ENCODE measurements around the gene LTK.
"Not testable (repeated sequence)": the region's sequence is repeated elsewhere in the genome, so short reads cannot be mapped to it uniquely, and the experiment has no call there.

Gene LTK

DNA sequence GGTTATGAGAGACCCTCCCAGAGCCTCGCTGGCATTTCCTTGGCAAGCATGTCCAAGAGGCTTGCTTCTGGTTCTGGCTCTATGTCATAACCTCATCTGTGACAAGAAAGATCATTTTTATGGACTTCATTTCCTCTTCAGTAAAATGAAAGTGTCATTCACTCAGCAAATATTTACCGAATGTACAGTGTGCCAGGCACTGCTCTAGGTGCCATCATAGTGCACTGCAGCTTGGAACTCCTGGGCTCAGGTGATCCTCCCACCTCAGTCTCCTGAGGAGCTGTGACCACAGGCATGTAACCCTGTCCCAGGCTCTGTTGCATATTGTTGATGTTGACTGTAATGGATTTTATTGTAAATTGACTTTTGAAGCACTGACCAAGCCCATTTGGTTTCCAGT lies 38.7 kb downstream of the LTK start:
- Histone ChIP-seq H3K36me3 (ENCODE audit: control insufficient read depth, insufficient read depth, low read length) (peaks cover 50% of the 10 kb centered on the region), H3K27ac (ENCODE audit: low read depth, low read length) (no peak overlapping the region)

DNA sequence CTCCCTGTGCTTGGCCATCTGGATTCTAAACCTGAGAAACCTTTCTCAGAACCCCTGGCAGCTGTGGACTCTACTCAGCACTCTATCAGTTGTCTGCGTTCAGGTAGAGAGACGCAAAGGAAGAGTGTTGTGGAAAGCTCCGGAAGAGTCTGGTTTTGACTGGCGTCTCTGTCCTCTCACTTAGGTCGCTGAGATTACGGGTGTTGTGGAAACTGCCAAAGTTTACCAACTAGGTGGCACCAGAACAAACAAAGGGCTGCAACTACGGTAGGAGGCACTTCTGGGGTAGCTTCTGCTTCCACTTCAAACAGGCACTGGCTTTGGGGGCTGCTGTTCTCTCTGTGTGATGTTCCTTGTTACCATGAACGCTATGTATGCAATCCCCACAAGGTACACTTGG lies 39.2 kb downstream of the LTK start:
- Histone ChIP-seq H3K4me1 (ENCODE audit: control insufficient read depth, insufficient read depth, low read length) (no peaks in the 10 kb centered on the region), H3K9ac (ENCODE audit: low read length) (no peak overlapping the region), H3K27me3 (ENCODE audit: control insufficient read depth, insufficient read depth, low read length) (no peaks in the 10 kb centered on the region), H3K36me3 (ENCODE audit: control insufficient read depth, insufficient read depth, low read length) (peaks cover 49% of the 10 kb centered on the region), H3K4me3 (ENCODE audit: low read length) (no peak overlapping the region), H3K27ac (ENCODE audit: low read depth, low read length) (no peak overlapping the region)

More for the DNA sequence above, 38.7 kb downstream of the LTK start:
- Histone ChIP-seq H3K9ac (ENCODE audit: low read length) (no peak overlapping the region), H3K4me1 (ENCODE audit: control insufficient read depth, insufficient read depth, low read length) (no peaks in the 10 kb centered on the region), H3K4me3 (ENCODE audit: low read length) (no peak overlapping the region), H3K27me3 (ENCODE audit: control insufficient read depth, insufficient read depth, low read length) (no peaks in the 10 kb centered on the region)

DNA sequence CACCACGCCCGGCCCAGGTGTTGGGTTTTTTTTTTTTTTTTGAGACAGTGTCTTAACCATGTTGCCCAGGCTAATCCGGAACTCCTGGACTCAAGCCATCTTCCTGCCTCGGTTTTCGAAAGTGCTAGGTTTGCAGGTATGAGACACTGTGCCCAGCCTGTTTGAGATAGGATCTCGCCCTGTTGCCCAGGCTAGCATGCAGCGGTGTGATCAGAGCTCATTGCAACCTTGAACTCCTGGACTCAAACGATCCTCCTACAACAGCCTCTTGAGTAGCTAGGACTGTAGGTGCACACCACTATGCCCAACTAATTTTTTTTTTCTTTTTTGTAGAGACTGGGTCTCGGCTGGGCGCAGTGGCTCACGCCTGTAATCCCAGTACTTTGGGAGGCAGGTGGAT lies 40.2 kb downstream of the LTK start:
- no peaks in the 10 kb centered on the region for H3K4me1 ChIP-seq (ENCODE audit: control insufficient read depth, insufficient read depth, low read length)
- peaks cover 45% of the 10 kb centered on the region for H3K36me3 ChIP-seq (ENCODE audit: control insufficient read depth, insufficient read depth, low read length)
- no peak overlapping the region for H3K27ac ChIP-seq (ENCODE audit: low read depth, low read length)
- no peak overlapping the region for H3K4me3 ChIP-seq (ENCODE audit: low read length)
- no peaks in the 10 kb centered on the region for H3K27me3 ChIP-seq (ENCODE audit: control insufficient read depth, insufficient read depth, low read length)
- H3K9ac ChIP-seq (ENCODE audit: low read length): no peak overlapping the region

DNA sequence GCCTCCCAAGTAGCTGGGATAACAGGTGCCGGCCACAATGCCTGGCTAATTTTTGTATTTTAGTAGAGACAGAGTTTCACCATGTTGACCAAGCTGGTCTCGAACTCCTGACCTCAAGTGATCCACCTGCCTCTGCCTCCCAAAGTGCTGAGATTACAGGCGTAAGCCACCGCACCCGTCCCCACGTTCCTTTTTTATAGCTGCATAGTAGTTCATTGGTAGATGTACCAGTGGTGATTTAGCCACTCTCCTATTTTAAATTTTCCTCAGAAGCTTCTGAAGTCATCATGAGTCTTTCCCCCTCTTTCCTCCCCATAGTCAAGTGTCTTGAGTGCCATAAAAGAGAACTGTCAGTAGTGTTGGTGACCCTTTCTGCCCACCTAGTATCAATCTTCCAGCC lies 44.0 kb downstream of the LTK start:
- H3K36me3 ChIP-seq (ENCODE audit: control insufficient read depth, insufficient read depth, low read length): peaks cover 32% of the 10 kb centered on the region

DNA sequence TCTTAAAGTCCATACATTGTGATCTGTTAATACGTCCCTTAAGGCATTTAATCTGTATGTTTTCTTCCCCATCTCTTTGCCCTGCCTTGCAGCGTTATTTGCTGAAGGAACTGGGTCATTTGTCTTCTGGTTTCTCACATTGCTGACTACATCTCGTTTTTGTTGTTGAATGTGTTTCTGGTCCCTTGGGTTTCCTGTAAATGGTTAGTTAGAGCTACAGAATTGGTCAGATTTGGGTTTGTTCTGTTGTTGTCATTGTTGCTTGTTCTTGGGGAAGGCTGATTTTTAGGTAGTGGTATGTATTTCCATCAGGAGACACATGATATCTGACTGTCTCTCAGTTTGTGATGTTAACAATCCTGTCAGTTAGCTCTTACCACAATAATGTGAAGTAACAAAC lies 46.9 kb downstream of the LTK start:
- no peak overlapping the region for H3K9ac ChIP-seq (ENCODE audit: low read length)
- H3K4me3 ChIP-seq (ENCODE audit: low read length): no peak overlapping the region
- H3K4me1 ChIP-seq (ENCODE audit: control insufficient read depth, insufficient read depth, low read length): no peaks in the 10 kb centered on the region
- peaks cover 28% of the 10 kb centered on the region for H3K36me3 ChIP-seq (ENCODE audit: control insufficient read depth, insufficient read depth, low read length)
- H3K27ac ChIP-seq (ENCODE audit: low read depth, low read length): no peak overlapping the region
- no peaks in the 10 kb centered on the region for H3K27me3 ChIP-seq (ENCODE audit: control insufficient read depth, insufficient read depth, low read length)

More for the DNA sequence above, 44.0 kb downstream of the LTK start:
- not testable (repeated sequence) for H3K4me1 ChIP-seq (ENCODE audit: control insufficient read depth, insufficient read depth, low read length); H3K27me3 ChIP-seq (ENCODE audit: control insufficient read depth, insufficient read depth, low read length); H3K27ac ChIP-seq (ENCODE audit: low read depth, low read length); H3K9ac ChIP-seq (ENCODE audit: low read length); H3K4me3 ChIP-seq (ENCODE audit: low read length)

DNA sequence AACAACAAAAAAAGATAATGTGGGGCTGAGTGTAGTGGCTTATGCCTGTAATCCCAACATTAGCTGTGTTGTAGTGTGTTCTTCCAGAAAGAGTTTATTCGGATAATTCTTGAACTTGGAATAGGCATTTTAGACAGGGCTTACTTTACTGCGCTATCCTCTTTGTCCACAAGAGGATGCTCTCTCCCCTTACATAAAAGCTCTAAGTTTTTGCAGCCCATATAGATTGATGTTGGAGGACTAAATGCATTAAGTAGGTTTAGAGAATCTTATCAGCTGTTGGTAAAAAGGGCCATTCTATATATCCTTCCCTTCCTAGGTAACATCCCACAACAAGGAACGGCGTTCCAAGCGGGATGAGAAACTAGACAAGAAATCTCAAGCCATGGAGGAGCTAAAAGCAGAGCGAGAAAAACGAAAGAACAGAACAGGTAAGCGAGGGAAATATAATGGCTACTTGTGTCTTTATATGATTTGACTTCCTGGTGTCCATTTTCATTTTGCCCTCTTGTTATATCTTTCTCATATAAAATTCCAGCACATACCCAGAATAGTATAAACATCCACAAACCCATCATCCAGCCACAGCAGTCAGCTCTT lies 47.7 kb downstream of the LTK start:
- Histone ChIP-seq H3K4me1 (ENCODE audit: control insufficient read depth, insufficient read depth, low read length) (no peaks in the 10 kb centered on the region), H3K9ac (ENCODE audit: low read length) (no peak overlapping the region), H3K4me3 (ENCODE audit: low read length) (no peak overlapping the region), H3K27ac (ENCODE audit: low read depth, low read length) (no peak overlapping the region), H3K36me3 (ENCODE audit: control insufficient read depth, insufficient read depth, low read length) (peaks cover 23% of the 10 kb centered on the region), H3K27me3 (ENCODE audit: control insufficient read depth, insufficient read depth, low read length) (no peaks in the 10 kb centered on the region)

DNA sequence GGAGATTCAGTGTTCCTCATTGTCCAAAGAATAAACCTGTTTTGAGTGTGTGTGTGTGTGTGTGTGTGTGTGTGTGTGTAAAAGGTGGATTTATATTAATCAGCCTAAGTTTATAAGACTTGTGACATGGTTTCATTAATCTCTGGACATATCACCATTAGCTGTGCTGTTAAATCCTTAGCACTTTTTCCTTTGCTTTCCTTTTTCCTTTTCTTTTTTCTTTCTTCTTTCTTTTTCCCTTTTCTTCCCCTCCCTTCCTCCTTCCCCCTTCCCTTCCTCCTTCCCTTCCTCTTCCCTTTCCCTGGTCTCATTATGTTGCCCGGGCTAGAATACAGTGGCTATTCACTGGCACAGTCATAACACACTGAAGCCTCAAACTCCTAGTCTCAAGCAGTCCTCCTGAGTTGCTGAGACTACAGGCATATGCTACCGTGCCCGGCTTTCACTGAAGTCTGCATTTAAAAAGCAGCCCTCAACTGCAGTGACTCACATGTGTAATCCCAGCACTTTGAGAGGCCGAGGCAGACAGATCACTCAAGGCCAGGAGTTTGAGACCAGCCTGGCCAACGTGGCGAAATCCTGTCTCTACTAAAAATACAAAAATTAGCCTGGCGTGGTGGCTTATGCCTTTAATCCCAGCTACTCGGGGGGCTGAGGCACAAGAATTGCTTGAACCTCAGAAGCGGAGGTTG lies 48.6 kb downstream of the LTK start:
- H3K4me1 ChIP-seq (ENCODE audit: control insufficient read depth, insufficient read depth, low read length): no peaks in the 10 kb centered on the region
- H3K36me3 ChIP-seq (ENCODE audit: control insufficient read depth, insufficient read depth, low read length): peaks cover 18% of the 10 kb centered on the region
- H3K27me3 ChIP-seq (ENCODE audit: control insufficient read depth, insufficient read depth, low read length): no peaks in the 10 kb centered on the region
- no peak overlapping the region for H3K4me3 ChIP-seq (ENCODE audit: low read length)
- no peak overlapping the region for H3K9ac ChIP-seq (ENCODE audit: low read length)
- no peak overlapping the region for H3K27ac ChIP-seq (ENCODE audit: low read depth, low read length)

DNA sequence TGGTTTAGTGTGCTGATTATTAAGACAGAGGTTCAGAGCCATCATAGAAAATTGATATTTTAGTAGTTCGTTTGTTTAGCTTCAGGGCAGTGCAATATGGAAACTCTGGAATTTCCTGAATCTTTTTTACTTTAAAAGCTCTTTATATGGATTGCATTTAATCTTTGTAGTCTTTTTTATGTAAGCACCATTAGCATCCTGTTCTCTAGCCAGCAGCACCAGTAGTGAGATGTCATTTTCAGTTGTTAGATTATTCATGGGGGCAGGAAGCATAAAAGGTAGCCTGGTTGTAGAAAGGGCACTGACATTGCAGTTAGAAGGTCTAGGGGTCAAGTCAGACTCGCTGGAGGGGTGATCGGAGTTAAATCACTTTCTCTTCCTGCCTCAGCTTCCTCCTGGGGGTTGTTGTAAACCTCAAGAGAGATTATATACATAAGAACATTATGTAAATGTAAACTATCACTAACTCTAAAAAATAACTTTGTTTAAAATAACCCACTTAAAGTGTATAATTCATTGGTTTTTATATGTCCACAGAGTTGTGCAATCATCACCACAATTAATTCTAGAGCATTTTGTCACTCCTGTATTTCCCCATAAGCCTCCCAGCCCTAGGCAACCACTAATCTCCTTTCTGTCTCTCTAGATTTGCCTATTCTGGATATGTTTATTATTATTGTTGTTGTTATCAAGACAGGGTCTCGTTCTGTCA lies 51.4 kb downstream of the LTK start:
- peaks cover 18% of the 10 kb centered on the region for H3K36me3 ChIP-seq (ENCODE audit: control insufficient read depth, insufficient read depth, low read length)

More for the DNA sequence above, 51.4 kb downstream of the LTK start:
- H3K27ac ChIP-seq (ENCODE audit: low read depth, low read length): no peak overlapping the region
- no peaks in the 10 kb centered on the region for H3K4me1 ChIP-seq (ENCODE audit: control insufficient read depth, insufficient read depth, low read length)
- no peaks in the 10 kb centered on the region for H3K27me3 ChIP-seq (ENCODE audit: control insufficient read depth, insufficient read depth, low read length)
- no peak overlapping the region for H3K4me3 ChIP-seq (ENCODE audit: low read length)
- H3K9ac ChIP-seq (ENCODE audit: low read length): no peak overlapping the region

Data from rectal smooth muscle tissue (tissue), 1 donor.